ENCODE measurements around the gene NEDD4.

The NEDD4 gene

DNA sequence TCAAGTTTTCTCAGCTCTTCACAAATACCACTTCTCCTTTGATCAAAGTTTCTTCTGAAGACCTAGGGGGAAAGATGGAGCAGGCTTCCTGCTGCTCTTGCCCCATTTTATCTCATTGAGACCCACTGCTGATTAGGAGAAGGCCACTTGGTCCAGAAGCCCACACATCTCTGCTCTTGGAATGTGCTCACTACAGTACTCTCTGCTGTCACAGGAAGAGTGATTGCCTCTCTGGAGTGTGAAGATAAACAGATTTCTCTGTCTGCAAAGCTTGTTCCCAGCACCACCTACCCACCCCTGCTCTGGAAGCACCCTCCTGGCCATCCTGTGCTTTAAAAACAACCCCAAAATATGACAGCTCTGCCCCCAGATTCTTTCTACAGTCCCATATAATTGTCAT is 209.1 kb downstream of the NEDD4 start:
- no peak for DNase-seq (ENCODE audit: low read depth, low spot score)

DNA sequence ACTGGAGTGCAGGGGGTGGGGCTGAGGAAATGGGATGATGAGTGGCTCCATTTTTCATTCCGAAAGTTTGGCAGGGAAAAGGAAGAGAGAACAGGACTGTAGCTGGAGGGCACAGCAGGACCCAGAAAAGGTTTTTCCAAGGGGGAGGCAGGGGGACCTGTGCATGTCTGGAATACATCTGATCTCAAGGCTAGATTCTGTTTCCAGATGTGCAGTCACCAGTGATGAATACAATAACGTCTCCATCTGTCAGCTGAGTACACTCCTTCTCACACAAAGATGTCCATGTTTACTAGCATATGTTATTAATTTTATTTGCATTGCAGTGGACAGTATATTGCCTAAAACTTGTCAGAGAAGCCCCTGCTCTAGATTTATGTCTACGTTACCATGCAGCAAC is 210.5 kb downstream of the NEDD4 start:
- no peak for DNase-seq (ENCODE audit: low read depth, low spot score)

DNA sequence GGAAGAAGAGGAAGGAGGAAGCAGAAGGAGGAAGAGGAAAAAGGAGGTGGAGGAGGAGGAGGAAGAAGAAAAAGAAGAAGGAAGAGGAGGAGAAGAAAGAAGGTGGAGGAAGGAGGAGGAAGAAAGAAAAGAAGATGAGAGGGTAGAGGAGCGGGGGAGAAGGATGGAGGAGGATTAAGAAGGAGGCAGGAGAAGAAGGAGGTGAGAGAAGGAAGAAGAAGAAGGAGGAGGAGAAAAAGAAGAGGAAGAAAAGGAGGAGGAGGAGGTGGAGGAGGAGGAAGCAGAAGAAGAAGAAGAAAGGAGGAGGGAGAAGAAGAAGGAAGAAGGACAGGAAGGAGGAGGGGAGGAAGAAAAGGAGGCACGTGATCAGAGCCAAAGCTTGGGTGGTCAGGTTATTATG is 213.1 kb downstream of the NEDD4 start:
- no peak for DNase-seq (ENCODE audit: low read depth, low spot score)

DNA sequence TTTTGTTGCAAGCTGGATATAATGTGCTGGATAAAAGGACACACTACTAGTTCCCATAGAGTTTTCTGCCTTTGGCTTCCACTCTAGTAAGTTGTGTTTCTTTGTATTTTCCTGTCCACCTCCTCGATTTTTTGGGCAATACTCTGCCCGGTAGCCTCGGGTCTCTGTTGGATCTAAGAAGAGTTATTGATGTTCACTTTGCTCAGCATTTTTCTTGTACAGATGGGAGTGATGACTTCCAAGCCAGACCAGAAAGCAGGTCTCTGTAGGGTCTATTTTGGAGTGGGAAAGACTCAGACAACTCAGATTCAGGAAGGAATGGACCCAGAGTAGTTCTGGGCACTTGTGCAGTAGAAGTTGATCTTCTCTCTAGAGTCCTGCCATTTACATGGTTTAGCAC is 214.5 kb downstream of the NEDD4 start:
- no peak for DNase-seq (ENCODE audit: low read depth, low spot score)
